Ovary (tissue), 10 donors: ENCODE measurements around the gene PRSS35. TPM values are rescaled to one million over a fixed set of nuclear protein-coding genes. Genes with fewer than 3 reads are reported as not detected.

Experiments used
- DNase-seq, 5 donors: peaks; one replicate each; pipeline ENCODE4 v3.0.0-alpha.2; 2019 to 2020
- H3K27ac ChIP-seq, 2 donors: fragments of 200-600 bp; one replicate each; pipeline versions ENCODE4 v1.5.1 to v1.8.0; 2019 to 2022
- H3K27me3 ChIP-seq: fragments of 200-600 bp; one replicate; pipeline ENCODE4 v1.8.0; 2022
- H3K36me3 ChIP-seq: fragments of 200-600 bp; sonication (generic); one replicate; pipeline ENCODE4 v1.5.1; 2019
- H3K4me1 ChIP-seq: one replicate; pipeline ENCODE4 v1.8.1; 2013; ENCODE audit warnings: mild to moderate bottlenecking, moderate library complexity; ENCODE audit not compliant: insufficient read depth
- H3K4me3 ChIP-seq: fragments of 200-600 bp; sonication (generic); one replicate; pipeline ENCODE4 v1.5.1; 2017
- H3K9me3 ChIP-seq, 2 donors: fragments of 200-600 bp in 1 of 2; sonication (generic) in 1 of 2; one replicate each; pipeline versions ENCODE4 v1.5.1 to v1.8.1; 2013 to 2019; ENCODE audit warnings: mild to moderate bottlenecking in 1 of 2, moderate library complexity in 1 of 2
- EP300 ChIP-seq: sonication (generic); formaldehyde crosslinking; IDR thresholded peaks from one replicate; pipeline ENCODE4 v1.6.1; 2017; ENCODE audit warnings: antibody characterized with exemption
- POLR2A ChIP-seq: fragments of 450-650 bp; IDR thresholded peaks from one replicate; pipeline ENCODE4 v1.6.1; 2017; ENCODE audit warnings: antibody characterized with exemption, mild to moderate bottlenecking, moderate library complexity
- WGBS, 3 donors: extraction: QIAGEN DNeasy Blood & Tissue Kit in 1 of 3; methylation state at CpG; one replicate each; pipeline versions ENCODE4 v1.1.5 to v1.1.7; 2013 to 2017; 5-methylcytosine and 5-hydroxymethylcytosine counted together
- intact Hi-C, 4 donors: fragments of 100-400 bp; cut with DNase I; formaldehyde crosslinking; loops; one replicate each; pipeline versions ENCODE4 v1.11.0 to v1.15.1; 2022 to 2023
- long read RNA-seq, 3 donors: library from polyadenylated mRNA in 2 of 3; unstranded in 2 of 3; transcript quantifications; one replicate each; pipeline ENCODE4 v2.0.0 and lab custom pipeline, GENCODE V29; 2021 to 2026
- polyA plus RNA-seq, 2 donors: library from polyadenylated mRNA; stranded (reverse); fragments of 200-250 nt in 1 of 2; fragments of 350-450 nt in 1 of 2; fragmentation: Illumina TruSeq in 1 of 2; extraction: RNeasy Lipid Tissue Mini Kit (QIAGEN cat#74804) in 1 of 2; gene quantifications; one replicate each; pipeline ENCODE4 v1.2.3, GENCODE V29; 2013 to 2014
- total RNA-seq, 7 donors: library from RNA; depleted of rRNA in 2 of 7; stranded (reverse); fragments of >200 nt in 2 of 7; fragmentation: NEBNext Ultra II Directional in 3 of 7; extraction: Animal tissue kit (Norgen Biotek cat#: 25700) in 3 of 7; gene quantifications; one replicate each; pipeline versions ENCODE4 v1.1.0 to v1.2.4, GENCODE V29; 2016 to 2023
- TF ChIP-seq, protein P1 (sequence below), 3 donors: fragments of 450-650 bp in 2 of 3; fragments of 200-600 bp in 1 of 3; IDR thresholded peaks; one replicate each; pipeline versions ENCODE4 v1.5.1 to v1.8.0; 2016 to 2022; ENCODE audit warnings: antibody characterized with exemption in 3 of 3, mild to moderate bottlenecking in 1 of 3
- donor health status: DM: no; HTN: no; CAD: no; lungs with moderate emphysema.
- donor health status: DM: no; HTN: no; CAD: no.
- donor health status: Bipolar disorder and iron deficiency.
- donor health status: DM: yes; HTN: yes; CAD: no.
- donor health status: DM: no; HTN: no; CAD: no.
- donor health status: DM: yes; HTN: yes; CAD: no.

Gene PRSS35
- total RNA-seq (1 to 10 TPM; 2.4 to 8.3 (median 5.8) TPM), polyA plus RNA-seq (10 to 100 TPM in 1 of 2 donors, 1 to 10 TPM in 1; 6.8 to 11.3 TPM)
- long read RNA-seq, donor 1, transcript PRSS35-201 (2 exons, 2,440 nt): major isoform, 38 of 45 reads
- long read RNA-seq, donor 1, partial matches to known transcripts: 6 of 45 reads
- long read RNA-seq, donor 1, other reads (novel, unspliced or antisense): 1 of 45 reads
- long read RNA-seq, donor 2, transcript PRSS35-201 (2 exons, 2,440 nt): major isoform, 15 of 70 reads
- long read RNA-seq, donor 2, partial matches to known transcripts: 49 of 70 reads
- long read RNA-seq, donor 2, other reads (novel, unspliced or antisense): 6 of 70 reads
- long read RNA-seq, donor 3, transcript PRSS35-201 (2 exons, 2,440 nt): major isoform, 11 of 11 reads
- long read RNA-seq, donor 3, partial matches to known transcripts: 0 of 11 reads
- long read RNA-seq, donor 3, other reads (novel, unspliced or antisense): 0 of 11 reads

DNA sequence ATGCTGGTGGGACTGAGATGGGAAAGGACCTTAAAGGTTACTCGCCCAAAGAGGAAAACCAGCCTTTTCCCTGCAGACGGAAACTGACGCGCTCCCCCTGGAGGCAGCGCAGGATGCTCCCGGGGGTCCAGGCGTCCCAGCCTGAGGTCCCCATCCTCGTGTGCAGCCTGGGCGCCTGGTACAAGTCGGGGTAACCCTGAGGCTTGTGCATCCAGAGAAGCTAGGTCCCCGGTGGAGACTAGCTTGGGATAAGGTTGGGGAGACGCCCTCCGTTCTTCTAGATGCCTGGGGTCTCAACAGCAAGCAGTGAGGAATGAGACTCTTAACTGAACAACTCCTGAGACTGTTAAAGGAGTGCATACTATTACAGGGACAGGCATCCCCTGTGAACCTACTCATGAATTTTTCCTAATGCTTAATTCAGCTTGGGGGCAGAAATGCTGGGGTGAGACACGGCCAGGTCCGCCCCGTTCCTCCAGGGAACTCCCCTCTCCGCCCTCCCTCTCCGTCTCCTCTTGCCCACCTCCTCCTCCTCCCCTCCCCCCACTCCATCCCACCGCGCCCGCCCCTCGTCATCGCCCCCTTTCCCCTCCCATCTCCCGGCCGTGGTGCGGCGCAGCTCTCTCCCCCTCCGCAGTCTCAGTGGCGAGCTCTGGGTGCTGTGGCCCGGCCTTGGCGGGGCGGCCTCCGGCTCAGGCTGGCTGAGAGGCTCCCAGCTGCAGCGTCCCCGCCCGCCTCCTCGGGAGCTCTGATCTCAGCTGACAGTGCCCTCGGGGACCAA, at the start of gene PRSS35:
Gene PRSS35 (plus strand): TSS at position 634 of the 781 bp plus-strand sequence. CDS start 10,908 bp downstream, outside the sequence.
- TF ChIP-seq EP300: no peak
- TF ChIP-seq, protein P1, sequence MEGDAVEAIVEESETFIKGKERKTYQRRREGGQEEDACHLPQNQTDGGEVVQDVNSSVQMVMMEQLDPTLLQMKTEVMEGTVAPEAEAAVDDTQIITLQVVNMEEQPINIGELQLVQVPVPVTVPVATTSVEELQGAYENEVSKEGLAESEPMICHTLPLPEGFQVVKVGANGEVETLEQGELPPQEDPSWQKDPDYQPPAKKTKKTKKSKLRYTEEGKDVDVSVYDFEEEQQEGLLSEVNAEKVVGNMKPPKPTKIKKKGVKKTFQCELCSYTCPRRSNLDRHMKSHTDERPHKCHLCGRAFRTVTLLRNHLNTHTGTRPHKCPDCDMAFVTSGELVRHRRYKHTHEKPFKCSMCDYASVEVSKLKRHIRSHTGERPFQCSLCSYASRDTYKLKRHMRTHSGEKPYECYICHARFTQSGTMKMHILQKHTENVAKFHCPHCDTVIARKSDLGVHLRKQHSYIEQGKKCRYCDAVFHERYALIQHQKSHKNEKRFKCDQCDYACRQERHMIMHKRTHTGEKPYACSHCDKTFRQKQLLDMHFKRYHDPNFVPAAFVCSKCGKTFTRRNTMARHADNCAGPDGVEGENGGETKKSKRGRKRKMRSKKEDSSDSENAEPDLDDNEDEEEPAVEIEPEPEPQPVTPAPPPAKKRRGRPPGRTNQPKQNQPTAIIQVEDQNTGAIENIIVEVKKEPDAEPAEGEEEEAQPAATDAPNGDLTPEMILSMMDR (IDR thresholded peaks at IDR 0.05): peak in 2 of 3 donors; percentile 21 to 32
- 2 to 8% (median 3%) methylated on average over 35 to 38 of the region's 38 CpGs for WGBS, 3 donors
- Histone ChIP-seq H3K4me3 (peak within 1 kb of the TSS; percentile 21), H3K9me3 (no peaks in the 10 kb centered on the region), H3K27me3 (no peaks in the 10 kb centered on the region), H3K27ac (peak within 1 kb of the TSS; percentile 50 to 65), H3K36me3 (no peaks in the 10 kb centered on the region), H3K4me1 (no peaks in the 10 kb centered on the region)
- DNase-seq: peak; percentile 63 to 78 (median 74)
- intact Hi-C loops: loop anchor here in 3 of 4 donors (2.0 to 10.0 kb wide), 7 partner anchors 93 to 1267 kb away; partner anchors contain the start of genes DOP1A (in 2 of the 3), UBE3D (in 2 of the 3) and IBTK (in 1 of the 3)

DNA sequence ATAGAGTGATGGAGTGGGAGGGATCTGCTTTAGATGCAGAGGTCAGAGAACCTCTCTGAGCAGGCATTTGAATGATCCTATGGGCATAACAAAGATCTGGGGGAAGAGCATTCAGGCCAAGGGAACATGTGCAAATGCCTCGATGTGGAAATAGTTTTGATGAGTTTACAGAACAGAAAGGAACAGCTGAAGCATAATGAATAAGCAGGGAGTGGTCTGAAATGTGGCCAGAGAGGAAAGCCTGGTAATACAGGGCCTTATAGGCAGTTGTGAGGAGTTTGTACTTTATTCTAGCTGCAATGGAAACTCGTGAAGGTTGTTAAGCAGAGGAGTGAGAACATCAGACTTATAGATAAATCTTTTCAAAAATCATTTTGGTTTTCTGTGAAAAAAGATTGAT, 48.4 kb upstream of the PRSS35 start:
- no peak overlapping the region for H3K4me3 ChIP-seq
- H3K36me3 ChIP-seq: no peaks in the 10 kb centered on the region
- DNase-seq: no peak
- H3K27me3 ChIP-seq: no peaks in the 10 kb centered on the region
- H3K4me1 ChIP-seq: no peaks in the 10 kb centered on the region
- no peaks in the 10 kb centered on the region for H3K9me3 ChIP-seq
- intact Hi-C loops: no loop called here
- TF ChIP-seq, protein P1 (IDR thresholded peaks at IDR 0.05): no peak
- TF ChIP-seq EP300 (no peak), POLR2A (no peak)
- 32 to 39% (median 36%) methylated on average over 2 of the region's 2 CpGs for WGBS, 3 donors
- H3K27ac ChIP-seq: no peak overlapping the region

- Histone ChIP-seq H3K9me3 (no peaks in the 10 kb centered on the region), H3K27ac (no peak overlapping the region), H3K4me1 (no peaks in the 10 kb centered on the region), H3K36me3 (no peaks in the 10 kb centered on the region), H3K27me3 (no peaks in the 10 kb centered on the region), H3K4me3 (no peak overlapping the region)
- TF ChIP-seq, protein P1 (IDR thresholded peaks at IDR 0.05): no peak
- TF ChIP-seq EP300 (no peak), POLR2A (no peak)
- WGBS, 3 donors: 94 to 95% (median 95%) methylated on average over 5 of the region's 5 CpGs
- no peak for DNase-seq
- intact Hi-C loops: no loop called here
These were observed 47.8 kb upstream of the PRSS35 start for GRCh38 chr6:83464381-83465140.

DNA sequence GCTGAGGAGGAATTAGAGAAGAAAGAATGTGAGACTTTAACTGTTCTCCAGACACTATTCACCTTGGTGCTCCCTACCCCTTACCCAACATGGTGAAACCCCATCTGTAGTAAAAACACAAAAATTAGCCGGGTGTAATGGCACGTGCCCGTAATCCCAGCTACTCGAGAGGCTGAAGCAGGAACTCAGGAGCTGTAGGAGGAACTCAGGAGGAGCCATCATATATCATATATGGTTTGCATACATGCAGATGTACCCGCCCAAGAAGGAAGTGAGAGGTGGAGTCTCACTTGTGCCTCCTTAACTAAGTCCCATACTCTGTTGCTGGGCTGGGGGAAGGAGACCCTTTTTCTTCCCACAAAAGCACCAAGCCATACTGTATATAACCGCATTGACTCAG, 46.0 kb upstream of the PRSS35 start:
- Histone ChIP-seq H3K4me3 (no peak overlapping the region), H3K9me3 (no peaks in the 10 kb centered on the region), H3K4me1 (no peaks in the 10 kb centered on the region), H3K27ac (no peak overlapping the region), H3K36me3 (no peaks in the 10 kb centered on the region), H3K27me3 (no peaks in the 10 kb centered on the region)
- TF ChIP-seq, protein P1 (IDR thresholded peaks at IDR 0.05): no peak
- TF ChIP-seq EP300 (no peak), POLR2A (no peak)
- DNase-seq: no peak
- intact Hi-C loops: no loop called here
- 92 to 96% (median 93%) methylated on average over 6 of the region's 6 CpGs for WGBS, 3 donors
